ENCODE results near the gene SLC27A1. TPM values are rescaled to one million over a fixed set of nuclear protein-coding genes. Genes with fewer than 3 reads are reported as not detected.

The SLC27A1 gene
- total RNA-seq, 1 experiment from 2014 or later: 8.6 TPM

- Mint-ChIP-seq H3K9me3 (peaks cover 7% of the 10 kb centered on the region), H3K27me3 (ENCODE audit: low read depth) (peaks cover 68% of the 10 kb centered on the region), H3K27ac (no peak overlapping the region), H3K36me3 (no peaks in the 10 kb centered on the region), H3K4me3 (peak overlapping the region; percentile 66), H3K4me1 (peaks cover 14% of the 10 kb centered on the region)
- POLR2A ChIA-PET: interaction anchor here (0.6 to 0.7 kb wide), 2 partner anchors 24 to 931 kb away, joined by 4 to 7 read pairs; partner anchors contain the start of gene GDF15
- TF ChIP-seq ETV6 (CRISPR knock-in tag; IDR thresholded peaks at IDR 0.05): no peak
- no peak for TF ChIP-seq NFATC4 (CRISPR knock-in tag; IDR thresholded peaks at IDR 0.05)
- no peak for TF ChIP-seq ZNF138 (CRISPR knock-in tag; conservative IDR thresholded peaks at IDR 0.05)
- no peak for TF ChIP-seq SP1 (CRISPR knock-in tag; conservative IDR thresholded peaks at IDR 0.05)
- no peak for TF ChIP-seq FOXP4 (CRISPR knock-in tag; IDR thresholded peaks at IDR 0.05)
- TF ChIP-seq KAT7 (CRISPR knock-in tag; IDR thresholded peaks at IDR 0.05; ENCODE audit: borderline replicate concordance): no peak
- TF ChIP-seq ZNF512 (CRISPR knock-in tag; IDR thresholded peaks at IDR 0.05; ENCODE audit: borderline replicate concordance): no peak
- TF ChIP-seq AR (CRISPR knock-in tag; IDR thresholded peaks at IDR 0.05): no peak
- TF ChIP-seq ELF4 (CRISPR knock-in tag; IDR thresholded peaks at IDR 0.05; ENCODE audit: low read depth): no peak
- CTCF ChIA-PET: interaction anchor here (0.6 to 2.0 kb wide), 19 partner anchors 11 to 312 kb away, joined by 3 to 21 read pairs (median 5); partner anchors contain the start of genes MVB12A and PGLS
- DNase-seq (ENCODE audit: low spot score): peak; percentile 51
- ATAC-seq: peak; percentile 78
Measured at GRCh38 chr19:17454576-17455071, 15.7 kb upstream of the SLC27A1 start.

- H3K9me3 Mint-ChIP-seq: peaks cover 4% of the 10 kb centered on the region; the same call in 1 of the 2 replicates
- peaks cover 14% of the 10 kb centered on the region for H3K4me1 Mint-ChIP-seq
- peak overlapping the region; percentile 59 for H3K4me3 Mint-ChIP-seq
- CTCF ChIA-PET: interaction anchor here (1.0 to 2.0 kb wide), 13 partner anchors 11 to 221 kb away, joined by 3 to 21 read pairs (median 5); no protein-coding TSS in a partner anchor
- no peak overlapping the region for H3K27ac Mint-ChIP-seq
- POLR2A ChIA-PET: no interaction called here
- DNase-seq (ENCODE audit: low spot score) (peak; percentile 46), ATAC-seq (peak; percentile 38)
- no peaks in the 10 kb centered on the region for H3K36me3 Mint-ChIP-seq
- TF ChIP-seq ZNF121 (CRISPR knock-in tag; IDR thresholded peaks at IDR 0.05): peak; percentile 94
- no peak for TF ChIP-seq E2F1 (CRISPR knock-in tag; IDR thresholded peaks at IDR 0.05)
- H3K27me3 Mint-ChIP-seq (ENCODE audit: low read depth): peaks cover 62% of the 10 kb centered on the region
Measured at GRCh38 chr19:17455308-17456123, 14.8 kb upstream of the SLC27A1 start.

GRCh38 chr19:17456127-17456526, 14.2 kb upstream of the SLC27A1 start:
- H3K4me3 Mint-ChIP-seq: no peak overlapping the region; the same call in 1 of the 2 replicates
- H3K9me3 Mint-ChIP-seq: peaks cover 4% of the 10 kb centered on the region; the same call in 1 of the 2 replicates
- DNase-seq (ENCODE audit: low spot score) (no peak), ATAC-seq (no peak)
- no peak overlapping the region for H3K27ac Mint-ChIP-seq
- ChIA-PET CTCF (interaction anchor here (1.0 kb wide), 1 partner anchor 150 kb away, joined by 3 read pairs; no protein-coding TSS in a partner anchor), POLR2A (no interaction called here)
- H3K27me3 Mint-ChIP-seq (ENCODE audit: low read depth): peaks cover 63% of the 10 kb centered on the region
- H3K4me1 Mint-ChIP-seq: peaks cover 14% of the 10 kb centered on the region
- H3K36me3 Mint-ChIP-seq: no peaks in the 10 kb centered on the region
- TF ChIP-seq CTCF (IDR thresholded peaks at IDR 0.05) (no peak), ZNF263 (CRISPR knock-in tag; IDR thresholded peaks at IDR 0.05; ENCODE audit: low read depth) (no peak), NR2C2 (CRISPR knock-in tag; IDR thresholded peaks at IDR 0.05) (no peak), CDX4 (CRISPR knock-in tag; IDR thresholded peaks at IDR 0.05; ENCODE audit: borderline replicate concordance) (no peak), ZNF138 (CRISPR knock-in tag; conservative IDR thresholded peaks at IDR 0.05) (no peak), ERG (CRISPR knock-in tag; IDR thresholded peaks at IDR 0.05) (no peak), MAX (CRISPR knock-in tag; IDR thresholded peaks at IDR 0.05) (no peak), ELF4 (CRISPR knock-in tag; IDR thresholded peaks at IDR 0.05; ENCODE audit: low read depth) (no peak)

Data from WTC11 (cell line).